Stimulated activated CD4-positive, alpha-beta T cell treated with anti-CD3 and anti-CD28 coated beads, TNF-alpha, amount 100 ng/mL, for 4 hours (primary cell): ENCODE data around the gene SLC24A2.

Experiments used
- DNase-seq, 3 experiments: peaks; one replicate each; pipeline ENCODE4 v3.0.0-alpha.2; 2020; ENCODE audit warnings: low read depth in 3 of 3

Gene SLC24A2

DNA sequence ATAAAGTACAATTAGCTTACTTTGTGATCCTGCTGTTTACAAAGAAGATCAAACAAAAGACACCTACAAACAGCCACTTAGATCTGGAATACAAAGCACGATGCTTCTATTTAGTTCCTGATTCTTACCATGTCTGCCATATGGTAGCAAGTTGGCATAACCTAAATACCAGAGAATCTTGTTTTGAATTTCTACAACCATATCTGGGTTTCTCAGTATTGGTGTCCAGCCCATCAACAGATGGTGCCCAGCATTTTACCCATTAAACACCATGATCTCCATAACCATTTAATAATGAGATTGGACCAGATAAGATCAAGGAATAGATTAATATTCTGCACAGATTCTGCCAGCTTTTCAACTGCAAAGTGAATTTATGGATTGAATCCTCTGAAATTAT, 29.8 kb downstream of the SLC24A2 start:
- no peak for DNase-seq

DNA sequence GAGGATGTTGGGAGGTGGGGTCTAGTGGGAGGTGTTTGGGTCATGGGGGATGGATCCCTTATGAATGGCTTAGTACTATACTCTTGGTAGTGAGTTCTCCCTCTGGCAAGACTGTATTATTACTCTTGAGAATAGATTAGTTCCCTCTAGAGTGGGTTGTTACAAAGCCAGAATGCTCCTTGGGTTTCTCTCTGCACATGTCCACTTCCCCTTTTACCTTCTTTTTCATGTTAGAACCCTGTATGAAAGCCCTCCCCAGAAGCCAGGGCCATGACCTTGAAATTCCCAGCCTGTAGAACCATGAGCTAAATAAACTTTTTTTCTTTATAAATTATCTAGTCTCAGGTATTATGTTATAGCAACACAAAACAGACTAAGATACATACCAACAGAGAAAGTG, 31.1 kb downstream of the SLC24A2 start:
- DNase-seq = no peak

DNA sequence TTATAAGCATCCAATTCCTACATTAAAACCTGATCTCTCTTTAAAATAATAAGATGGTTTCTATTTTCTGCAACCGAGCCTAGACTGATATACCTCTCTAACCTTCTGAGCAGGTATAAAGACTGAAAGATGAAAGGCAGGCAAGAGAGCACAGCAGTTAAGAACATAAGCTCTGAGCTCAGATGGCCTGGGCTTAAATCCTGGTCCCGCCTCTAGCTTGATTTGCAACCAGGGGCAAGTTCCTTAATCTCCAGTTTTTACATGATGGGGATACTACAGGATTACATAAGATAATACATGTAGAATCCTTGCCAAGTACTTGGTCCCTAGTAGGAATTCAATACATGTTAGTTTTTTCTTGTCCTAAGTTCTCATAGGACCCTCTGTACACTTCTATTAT, 33.9 kb downstream of the SLC24A2 start:
- no peak for DNase-seq

DNA sequence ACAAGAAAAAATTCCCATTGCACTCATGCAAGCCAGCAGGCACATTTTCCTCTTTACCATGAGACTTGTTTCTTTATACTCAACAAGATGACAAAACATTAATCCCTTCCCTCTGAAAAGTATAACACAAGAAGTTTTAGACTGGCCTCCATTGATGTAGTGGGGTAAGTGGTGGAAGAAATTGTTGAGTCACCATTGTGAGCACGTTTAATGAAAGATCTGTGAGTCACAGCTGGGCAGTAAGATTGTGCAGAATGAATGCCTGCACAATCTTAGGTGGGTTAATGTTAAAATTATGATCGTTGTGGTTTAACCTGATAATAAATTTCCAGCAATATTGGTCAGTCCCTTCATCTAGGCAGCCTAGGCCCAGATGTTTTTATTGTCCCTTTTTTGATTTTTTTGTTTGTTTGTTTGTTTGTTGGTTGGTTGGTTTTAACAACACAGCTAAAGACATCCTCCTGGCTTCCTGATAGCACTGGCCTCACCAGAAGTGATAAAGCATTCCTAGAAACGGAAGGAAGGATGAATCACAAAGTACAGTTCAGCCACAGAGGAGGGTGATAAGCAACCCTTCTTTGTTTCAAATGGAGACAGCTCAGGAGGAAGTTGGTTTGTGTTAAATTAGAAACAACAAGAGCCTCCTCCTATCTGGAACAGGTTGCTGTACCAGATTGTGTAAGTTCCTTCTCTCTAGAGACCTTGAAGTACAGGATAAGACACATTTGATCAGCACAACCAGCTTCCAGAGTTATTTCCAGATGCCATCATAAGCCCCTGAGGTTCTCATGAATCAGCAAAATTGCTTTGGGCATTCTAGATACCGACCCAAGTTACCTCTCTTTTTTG, 40.3 kb downstream of the SLC24A2 start:
- DNase-seq = no peak

DNA sequence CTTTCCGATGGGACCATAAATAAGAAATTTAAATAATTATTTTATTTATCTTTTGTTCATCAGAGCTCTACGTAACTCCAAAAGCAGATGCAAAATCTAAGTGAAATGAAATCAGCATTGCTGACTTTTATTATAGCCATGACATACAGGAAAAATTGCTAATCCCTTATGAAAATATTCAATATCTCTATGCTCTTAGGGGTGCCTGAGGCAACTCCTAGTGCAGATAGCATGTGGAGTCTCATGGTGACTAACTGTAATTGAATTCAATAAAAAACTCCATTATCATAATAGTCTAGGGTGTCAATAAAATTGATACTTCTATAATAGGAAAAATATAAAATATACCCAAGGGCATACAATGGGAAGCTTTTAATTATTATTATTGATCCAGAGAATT, 42.6 kb downstream of the SLC24A2 start:
- no peak for DNase-seq

DNA sequence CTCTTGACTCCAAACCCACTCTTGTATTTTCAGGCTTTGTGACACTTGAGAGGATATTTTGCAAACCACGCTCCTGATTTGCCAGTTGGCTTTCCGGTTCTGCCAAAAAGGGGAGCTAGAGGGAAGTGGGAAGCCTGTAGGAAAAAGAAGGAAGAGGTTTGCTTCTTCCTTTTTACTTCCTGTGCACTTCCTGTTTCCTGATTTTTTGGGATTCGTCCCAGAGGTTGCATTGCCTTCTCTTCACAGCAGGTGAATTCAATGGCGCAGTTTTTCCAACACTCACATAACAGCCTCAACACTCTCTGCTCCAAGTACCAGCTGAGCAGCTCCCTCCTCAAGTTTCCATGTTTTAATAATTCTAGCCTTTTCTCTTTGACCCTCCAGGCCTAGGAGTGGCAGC, 47.7 kb downstream of the SLC24A2 start:
- DNase-seq = no peak
